Suprapubic skin (tissue), 3 donors: ENCODE results near the gene SPACA6.

Source experiments
- POLR2A ChIP-seq, 2 donors: fragments of 450-650 bp; IDR thresholded peaks; one replicate each; pipeline ENCODE4 v1.6.1; 2017; ENCODE audit warnings: antibody characterized with exemption in 2 of 2, mild to moderate bottlenecking in 2 of 2, moderate library complexity in 2 of 2
- TF ChIP-seq, protein P1 (sequence below), 2 donors: fragments of 200-600 bp in 1 of 2; fragments of 450-650 bp in 1 of 2; sonication (generic) in 1 of 2; IDR thresholded peaks; one replicate each; pipeline ENCODE4 v1.5.1; 2016 to 2019; ENCODE audit warnings: antibody characterized with exemption in 2 of 2, mild to moderate bottlenecking in 1 of 2, moderate library complexity in 1 of 2

DNA sequence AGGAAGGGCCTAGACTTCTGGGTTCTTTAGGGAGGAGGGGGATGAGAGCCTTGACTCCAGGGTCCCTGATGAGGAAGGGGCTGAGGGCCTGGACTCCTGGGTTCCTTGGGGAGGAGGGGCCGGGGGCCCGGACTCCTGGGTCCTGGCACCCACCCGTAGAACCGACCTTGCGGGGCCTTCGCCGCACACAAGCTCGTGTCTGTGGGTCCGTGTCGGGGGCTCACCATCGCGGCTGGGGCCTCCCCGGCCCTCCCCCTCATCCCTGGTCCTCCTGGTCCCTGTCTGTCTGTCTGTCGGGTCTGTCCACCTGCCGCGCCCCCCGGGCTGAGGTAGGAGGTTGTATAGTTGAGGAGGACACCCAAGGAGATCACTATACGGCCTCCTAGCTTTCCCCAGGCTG, 662 bp upstream of the SPACA6 start:
- TF ChIP-seq, protein P1, sequence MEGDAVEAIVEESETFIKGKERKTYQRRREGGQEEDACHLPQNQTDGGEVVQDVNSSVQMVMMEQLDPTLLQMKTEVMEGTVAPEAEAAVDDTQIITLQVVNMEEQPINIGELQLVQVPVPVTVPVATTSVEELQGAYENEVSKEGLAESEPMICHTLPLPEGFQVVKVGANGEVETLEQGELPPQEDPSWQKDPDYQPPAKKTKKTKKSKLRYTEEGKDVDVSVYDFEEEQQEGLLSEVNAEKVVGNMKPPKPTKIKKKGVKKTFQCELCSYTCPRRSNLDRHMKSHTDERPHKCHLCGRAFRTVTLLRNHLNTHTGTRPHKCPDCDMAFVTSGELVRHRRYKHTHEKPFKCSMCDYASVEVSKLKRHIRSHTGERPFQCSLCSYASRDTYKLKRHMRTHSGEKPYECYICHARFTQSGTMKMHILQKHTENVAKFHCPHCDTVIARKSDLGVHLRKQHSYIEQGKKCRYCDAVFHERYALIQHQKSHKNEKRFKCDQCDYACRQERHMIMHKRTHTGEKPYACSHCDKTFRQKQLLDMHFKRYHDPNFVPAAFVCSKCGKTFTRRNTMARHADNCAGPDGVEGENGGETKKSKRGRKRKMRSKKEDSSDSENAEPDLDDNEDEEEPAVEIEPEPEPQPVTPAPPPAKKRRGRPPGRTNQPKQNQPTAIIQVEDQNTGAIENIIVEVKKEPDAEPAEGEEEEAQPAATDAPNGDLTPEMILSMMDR (IDR thresholded peaks at IDR 0.05): no peak
- TF ChIP-seq POLR2A (IDR thresholded peaks at IDR 0.05): no peak
